Erythroblast (primary cell): ENCODE measurements around the gene CTNND2.

Experiments used
- GATA1 ChIP-seq: IDR thresholded peaks from 2 replicates; pipeline ENCODE4 v1.6.1; 2011; ENCODE audit warnings: low read depth, mild to moderate bottlenecking, control low read depth, low read length, moderate library complexity
- POLR2A ChIP-seq: IDR thresholded peaks from 2 replicates; pipeline ENCODE4 v1.6.1; 2011; ENCODE audit warnings: mild to moderate bottlenecking, low read length

- TF ChIP-seq POLR2A (no peak), GATA1 (no peak)
Observed at GRCh38 chr5:11248966-11249365, 655.3 kb downstream of the CTNND2 start.
